ENCODE data around the gene OR6Y1. TPM values are rescaled to one million over a fixed set of nuclear protein-coding genes. Genes with fewer than 3 reads are reported as not detected.
A peak's percentile ranks its signal among the peaks of the same experiment; 100 is the strongest.

Gene OR6Y1
- total RNA-seq, 2 donors from 2014 or later = not detected

- no peak overlapping the region for H3K27ac Mint-ChIP-seq
- H3K4me1 Mint-ChIP-seq = no peaks in the 10 kb centered on the region
- peaks cover 28% of the 10 kb centered on the region for H3K27me3 Mint-ChIP-seq
- H3K4me3 Mint-ChIP-seq = no peak overlapping the region
- ATAC-seq (replicated peaks) = peak; percentile 42
- no peaks in the 10 kb centered on the region for H3K9me3 Mint-ChIP-seq
- H3K36me3 Mint-ChIP-seq (ENCODE audit: low read depth) = no peaks in the 10 kb centered on the region
These were observed 26.9 kb downstream of the OR6Y1 start for GRCh38 chr1:158527190-158527815.

- Mint-ChIP-seq H3K27ac (no peak overlapping the region), H3K4me3 (no peak overlapping the region), H3K27me3 (peaks cover 11% of the 10 kb centered on the region), H3K36me3 (ENCODE audit: low read depth) (no peaks in the 10 kb centered on the region), H3K4me1 (no peaks in the 10 kb centered on the region), H3K9me3 (no peaks in the 10 kb centered on the region)
- no peak for ATAC-seq (replicated peaks)
These were observed 32.5 kb downstream of the OR6Y1 start for GRCh38 chr1:158521666-158522058.

DNA sequence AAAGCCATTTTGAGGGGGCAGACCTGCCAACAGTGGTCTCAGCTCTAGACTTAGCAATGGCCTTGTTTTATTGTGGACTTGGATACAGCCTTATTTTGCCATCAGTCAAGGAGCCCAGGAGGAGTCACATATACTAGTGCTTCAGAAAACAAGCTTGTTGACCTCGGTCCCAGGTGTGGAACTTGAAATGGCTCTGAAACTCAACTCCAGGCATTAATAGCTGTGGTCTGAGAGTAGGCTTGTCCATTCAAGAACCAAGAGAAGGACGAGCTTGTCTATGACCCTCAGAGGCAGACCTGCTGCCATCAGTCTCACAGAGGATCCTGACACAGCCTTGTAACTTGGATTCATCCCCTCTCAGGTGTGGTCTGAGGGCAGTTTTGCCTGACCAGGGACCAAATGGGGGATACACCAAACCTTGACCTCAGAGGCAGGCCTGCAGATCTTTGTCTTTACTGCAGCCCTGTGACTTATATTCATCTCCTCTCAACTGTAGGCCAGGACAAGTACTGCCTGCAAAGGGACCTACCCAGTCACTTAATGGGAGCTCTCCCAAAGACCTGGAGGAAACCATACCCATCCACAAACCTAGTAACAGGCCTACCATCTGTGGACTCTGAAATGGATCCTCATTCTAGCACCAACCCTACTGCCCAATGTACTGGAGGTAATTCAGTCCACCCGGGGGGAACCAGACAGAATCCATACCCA, 33.1 kb downstream of the OR6Y1 start:
- ATAC-seq (replicated peaks) = no peak
- Mint-ChIP-seq H3K9me3 (no peaks in the 10 kb centered on the region), H3K4me1 (no peaks in the 10 kb centered on the region), H3K36me3 (ENCODE audit: low read depth) (no peaks in the 10 kb centered on the region), H3K27ac (no peak overlapping the region), H3K4me3 (no peak overlapping the region), H3K27me3 (peaks cover 11% of the 10 kb centered on the region)

- Mint-ChIP-seq H3K4me1 (no peaks in the 10 kb centered on the region), H3K9me3 (no peaks in the 10 kb centered on the region), H3K27me3 (peaks cover 15% of the 10 kb centered on the region), H3K4me3 (no peak overlapping the region), H3K27ac (no peak overlapping the region), H3K36me3 (ENCODE audit: low read depth) (no peaks in the 10 kb centered on the region)
- no peak for ATAC-seq (replicated peaks)
These were observed 34.2 kb downstream of the OR6Y1 start for GRCh38 chr1:158520021-158520420.

DNA sequence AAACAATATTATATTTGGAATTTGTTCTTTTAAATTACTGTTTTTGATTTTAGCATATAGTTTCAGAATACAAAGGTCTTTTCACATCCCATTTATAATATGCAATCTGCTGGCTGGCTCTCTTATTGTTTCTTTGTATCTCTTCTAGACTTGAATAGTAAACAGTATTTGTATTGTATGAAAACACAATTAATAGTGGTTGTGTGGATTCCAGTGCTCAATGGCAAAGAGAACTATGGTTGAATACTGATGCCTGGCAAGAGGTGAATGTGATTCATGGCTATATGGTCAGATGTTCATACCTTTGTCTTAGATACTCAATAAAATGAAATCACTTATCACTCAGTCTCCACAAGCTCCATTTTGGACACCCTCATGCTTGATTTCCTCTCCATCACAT, 37.2 kb downstream of the OR6Y1 start:
- no peak overlapping the region for H3K27ac Mint-ChIP-seq
- H3K9me3 Mint-ChIP-seq = no peaks in the 10 kb centered on the region
- H3K4me1 Mint-ChIP-seq = no peaks in the 10 kb centered on the region
- H3K4me3 Mint-ChIP-seq = no peak overlapping the region
- H3K27me3 Mint-ChIP-seq = peaks cover 9% of the 10 kb centered on the region
- no peak for ATAC-seq (replicated peaks)
- H3K36me3 Mint-ChIP-seq (ENCODE audit: low read depth) = no peaks in the 10 kb centered on the region

GRCh38 chr1:158509471-158510156, 44.6 kb downstream of the OR6Y1 start:
- H3K27me3 Mint-ChIP-seq = peaks cover 23% of the 10 kb centered on the region

GRCh38 chr1:158507511-158507910, 46.7 kb downstream of the OR6Y1 start:
- Mint-ChIP-seq H3K4me3 (no peak overlapping the region), H3K4me1 (no peaks in the 10 kb centered on the region)
- no peak for ATAC-seq (replicated peaks)

More at GRCh38 chr1:158509471-158510156, 44.6 kb downstream of the OR6Y1 start:
- no peak overlapping the region for H3K27ac Mint-ChIP-seq
- H3K4me3 Mint-ChIP-seq = no peak overlapping the region
- no peaks in the 10 kb centered on the region for H3K4me1 Mint-ChIP-seq
- H3K9me3 Mint-ChIP-seq = no peaks in the 10 kb centered on the region
- no peak for ATAC-seq (replicated peaks)
- no peaks in the 10 kb centered on the region for H3K36me3 Mint-ChIP-seq (ENCODE audit: low read depth)

DNA sequence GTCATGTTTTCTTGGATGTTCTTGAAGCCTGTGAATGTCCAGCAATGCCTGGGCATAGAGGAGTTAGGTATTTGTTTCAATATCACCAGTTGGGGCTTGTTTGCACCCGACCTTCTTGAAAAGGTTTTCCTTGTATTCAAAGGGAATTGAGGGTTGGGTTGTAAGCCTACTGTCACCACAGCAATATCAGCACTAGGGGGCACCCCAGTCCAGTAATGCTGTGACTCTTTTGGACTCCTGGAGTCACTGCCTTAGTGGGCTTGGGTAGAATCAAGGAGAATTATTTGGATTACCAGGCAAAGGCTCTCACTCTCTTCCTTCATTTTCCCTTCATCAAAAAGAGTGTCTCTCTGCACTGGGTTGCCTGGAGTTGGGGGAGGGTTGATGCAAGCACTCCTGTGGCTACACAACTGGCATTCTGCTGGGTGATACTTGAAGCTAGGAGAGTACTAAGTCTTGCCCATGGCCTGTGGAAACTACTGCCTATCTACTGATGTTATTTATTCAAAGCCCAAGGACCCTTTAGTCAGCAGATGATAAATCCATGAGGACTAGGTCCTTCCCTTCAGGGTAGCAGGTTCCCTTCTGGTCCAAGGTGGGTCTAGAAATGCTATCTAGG, 47.7 kb downstream of the OR6Y1 start:
- Mint-ChIP-seq H3K9me3 (no peaks in the 10 kb centered on the region), H3K27ac (no peak overlapping the region), H3K4me1 (no peaks in the 10 kb centered on the region), H3K27me3 (peaks cover 30% of the 10 kb centered on the region), H3K4me3 (no peak overlapping the region), H3K36me3 (ENCODE audit: low read depth) (no peaks in the 10 kb centered on the region)
- ATAC-seq (replicated peaks) = peak; percentile 42

More at GRCh38 chr1:158507511-158507910, 46.7 kb downstream of the OR6Y1 start:
- Mint-ChIP-seq H3K27ac (no peak overlapping the region), H3K9me3 (no peaks in the 10 kb centered on the region), H3K36me3 (ENCODE audit: low read depth) (no peaks in the 10 kb centered on the region), H3K27me3 (peaks cover 30% of the 10 kb centered on the region)

- no peak overlapping the region for H3K27ac Mint-ChIP-seq
- no peaks in the 10 kb centered on the region for H3K4me1 Mint-ChIP-seq
- H3K36me3 Mint-ChIP-seq (ENCODE audit: low read depth) = no peaks in the 10 kb centered on the region
- H3K4me3 Mint-ChIP-seq = no peak overlapping the region
- H3K27me3 Mint-ChIP-seq = peaks cover 28% of the 10 kb centered on the region
- ATAC-seq (replicated peaks) = no peak
- H3K9me3 Mint-ChIP-seq = no peaks in the 10 kb centered on the region
These were observed 57.8 kb downstream of the OR6Y1 start for GRCh38 chr1:158496374-158496773.

DNA sequence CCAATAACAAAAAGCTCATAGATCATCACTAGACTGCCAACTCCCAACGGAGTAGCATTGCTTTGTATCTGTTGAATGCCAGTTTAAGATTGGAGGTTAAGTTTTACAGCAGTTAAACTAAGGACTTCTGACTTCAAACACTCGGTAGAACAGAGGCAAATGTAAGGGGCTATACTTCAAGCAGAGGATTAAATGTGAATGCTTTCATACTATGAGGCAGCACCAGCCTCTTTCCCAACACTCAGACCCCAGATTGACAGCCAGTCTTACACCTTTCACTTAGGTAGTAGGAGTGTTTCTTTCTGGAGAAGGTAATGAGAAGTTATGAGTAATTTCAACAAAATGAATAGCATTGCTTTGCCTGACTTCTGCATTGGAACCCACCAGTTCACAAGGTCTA, 59.4 kb downstream of the OR6Y1 start:
- Mint-ChIP-seq H3K36me3 (ENCODE audit: low read depth) (no peaks in the 10 kb centered on the region), H3K27me3 (peaks cover 28% of the 10 kb centered on the region), H3K4me3 (no peak overlapping the region), H3K27ac (no peak overlapping the region), H3K4me1 (no peaks in the 10 kb centered on the region), H3K9me3 (no peaks in the 10 kb centered on the region)
- ATAC-seq (replicated peaks) = no peak

Other genes with a start within 250 kb of the OR6Y1 start
- not detected for gene CD1B, start 222.9 kb downstream of the OR6Y1 start, total RNA-seq
- gene CD1E, start 200.5 kb downstream of the OR6Y1 start, total RNA-seq = not detected
- gene OR10T2, start 154.9 kb downstream of the OR6Y1 start, total RNA-seq = not detected
- not detected for gene OR10K2, start 128.2 kb downstream of the OR6Y1 start, total RNA-seq
- not detected for gene OR10K1, start 92.6 kb downstream of the OR6Y1 start, total RNA-seq
- gene OR10R2, start 82.2 kb downstream of the OR6Y1 start, total RNA-seq = not detected
- not detected for gene OR6P1, start 16.2 kb upstream of the OR6Y1 start, total RNA-seq
- not detected for gene OR10X1, start 25.5 kb upstream of the OR6Y1 start, total RNA-seq
- gene OR10Z1, start 50.9 kb upstream of the OR6Y1 start, total RNA-seq = not detected
- gene SPTA1, start 132.3 kb upstream of the OR6Y1 start, total RNA-seq = under 1 TPM in 1 of 2 donors, not detected in 1; 0.42 TPM
- not detected for gene OR6K2, start 146.2 kb upstream of the OR6Y1 start, total RNA-seq
- gene OR6K3, start 166.3 kb upstream of the OR6Y1 start, total RNA-seq = not detected
- gene OR6K6, start 200.3 kb upstream of the OR6Y1 start, total RNA-seq = not detected
- gene OR6N1, start 217.8 kb upstream of the OR6Y1 start, total RNA-seq = not detected
- not detected for gene OR6N2, start 226.8 kb upstream of the OR6Y1 start, total RNA-seq